Colonic mucosa (tissue), 4 donors: ENCODE results near the gene SAMD4B. TPM values are rescaled to one million over a fixed set of nuclear protein-coding genes. Genes with fewer than 3 reads are reported as not detected.

Experiments used
- DNase-seq: peaks from one replicate; pipeline ENCODE4 v3.0.0-alpha.2; 2020
- H3K27ac ChIP-seq: fragments of 200-600 bp; one replicate; pipeline ENCODE4 v1.8.0; 2021
- H3K27me3 ChIP-seq: fragments of 200-600 bp; one replicate; pipeline ENCODE4 v1.8.0; 2021
- H3K36me3 ChIP-seq: fragments of 200-600 bp; one replicate; pipeline ENCODE4 v1.8.0; 2021
- H3K4me1 ChIP-seq: fragments of 200-600 bp; one replicate; pipeline ENCODE4 v1.8.0; 2021; ENCODE audit warnings: mild to moderate bottlenecking
- H3K4me3 ChIP-seq: fragments of 200-600 bp; one replicate; pipeline ENCODE4 v1.8.0; 2021
- H3K9ac ChIP-seq, 2 donors: one replicate each; pipeline ENCODE4 v1.7.0; 2013; ENCODE audit warnings: control low read depth in 2 of 2, low read depth in 2 of 2, low read length in 2 of 2
- H3K9me3 ChIP-seq: fragments of 200-600 bp; one replicate; pipeline ENCODE4 v1.8.0; 2021
- intact Hi-C: fragments of 100-400 bp; cut with DNase I; formaldehyde crosslinking; loops from one replicate; pipeline ENCODE4 v1.14.1; 2022
- total RNA-seq, 2 donors: library from RNA; stranded (reverse); fragmentation: NEBNext Ultra II Directional in 1 of 2; extraction: Animal tissue kit (Norgen Biotek cat#: 25700) in 1 of 2; gene quantifications; one replicate each; pipeline ENCODE4 v1.2.1, GENCODE V29; 2021
- TF ChIP-seq, protein P1 (sequence below): fragments of 200-600 bp; IDR thresholded peaks from one replicate; pipeline ENCODE4 v1.8.0; 2022; ENCODE audit warnings: antibody characterized with exemption, mild to moderate bottlenecking
- donor health status: healthy.
- donor health status: DM: no; HTN: no; CAD: no.
- donor health status: DM: no; HTN: no; CAD: no.

The SAMD4B gene
- total RNA-seq, 2 donors from 2014 or later = 63.9 to 73.7 TPM

DNA sequence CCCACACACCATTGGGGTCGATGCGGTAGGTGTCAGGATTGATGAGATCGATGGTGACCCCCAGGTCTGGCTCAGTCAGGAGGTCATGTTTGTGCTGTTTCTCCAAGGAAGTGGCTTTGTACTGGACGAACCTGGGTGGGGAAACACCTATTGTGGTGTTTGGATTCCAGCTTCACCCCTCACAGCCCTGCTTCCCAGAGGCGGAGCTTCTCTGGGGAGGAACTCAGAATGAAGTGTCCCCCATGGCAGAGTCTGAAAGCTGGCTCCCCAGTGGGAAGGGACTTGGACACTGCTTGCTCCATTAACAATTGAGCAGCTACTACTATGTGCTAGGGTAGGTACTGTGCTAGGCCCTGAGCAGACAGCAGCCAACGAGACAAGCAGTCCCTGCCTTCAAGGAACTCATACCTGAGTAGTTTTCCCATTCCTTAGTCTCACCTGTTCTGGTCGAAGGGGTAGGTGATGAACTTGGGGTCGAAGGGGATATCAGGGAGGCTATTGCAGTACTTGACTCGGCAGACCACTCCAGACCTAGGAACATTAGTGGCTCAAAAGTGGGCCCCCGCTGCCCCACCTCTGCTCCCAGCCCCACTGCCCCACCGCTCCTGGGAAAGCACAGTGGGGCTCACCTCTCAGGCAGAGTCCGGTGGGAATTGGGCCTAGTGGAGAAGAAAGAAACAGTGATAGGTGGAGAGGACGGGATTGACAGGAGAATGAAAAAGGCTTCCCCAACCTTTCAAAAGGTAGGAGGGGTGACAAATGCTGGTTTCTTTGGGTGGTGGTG, 47.6 kb downstream of the SAMD4B start:
- Histone ChIP-seq H3K9me3 (no peaks in the 10 kb centered on the region), H3K4me1 (peaks cover 9% of the 10 kb centered on the region), H3K36me3 (peaks cover 4% of the 10 kb centered on the region), H3K4me3 (peak overlapping the region; percentile 83), H3K27ac (peak overlapping the region; percentile 81), H3K27me3 (no peaks in the 10 kb centered on the region), H3K9ac (peak overlapping the region; percentile 96 to 99)
- intact Hi-C loops = no loop called here
- no peak for DNase-seq
- TF ChIP-seq, protein P1, sequence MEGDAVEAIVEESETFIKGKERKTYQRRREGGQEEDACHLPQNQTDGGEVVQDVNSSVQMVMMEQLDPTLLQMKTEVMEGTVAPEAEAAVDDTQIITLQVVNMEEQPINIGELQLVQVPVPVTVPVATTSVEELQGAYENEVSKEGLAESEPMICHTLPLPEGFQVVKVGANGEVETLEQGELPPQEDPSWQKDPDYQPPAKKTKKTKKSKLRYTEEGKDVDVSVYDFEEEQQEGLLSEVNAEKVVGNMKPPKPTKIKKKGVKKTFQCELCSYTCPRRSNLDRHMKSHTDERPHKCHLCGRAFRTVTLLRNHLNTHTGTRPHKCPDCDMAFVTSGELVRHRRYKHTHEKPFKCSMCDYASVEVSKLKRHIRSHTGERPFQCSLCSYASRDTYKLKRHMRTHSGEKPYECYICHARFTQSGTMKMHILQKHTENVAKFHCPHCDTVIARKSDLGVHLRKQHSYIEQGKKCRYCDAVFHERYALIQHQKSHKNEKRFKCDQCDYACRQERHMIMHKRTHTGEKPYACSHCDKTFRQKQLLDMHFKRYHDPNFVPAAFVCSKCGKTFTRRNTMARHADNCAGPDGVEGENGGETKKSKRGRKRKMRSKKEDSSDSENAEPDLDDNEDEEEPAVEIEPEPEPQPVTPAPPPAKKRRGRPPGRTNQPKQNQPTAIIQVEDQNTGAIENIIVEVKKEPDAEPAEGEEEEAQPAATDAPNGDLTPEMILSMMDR = no peak

DNA sequence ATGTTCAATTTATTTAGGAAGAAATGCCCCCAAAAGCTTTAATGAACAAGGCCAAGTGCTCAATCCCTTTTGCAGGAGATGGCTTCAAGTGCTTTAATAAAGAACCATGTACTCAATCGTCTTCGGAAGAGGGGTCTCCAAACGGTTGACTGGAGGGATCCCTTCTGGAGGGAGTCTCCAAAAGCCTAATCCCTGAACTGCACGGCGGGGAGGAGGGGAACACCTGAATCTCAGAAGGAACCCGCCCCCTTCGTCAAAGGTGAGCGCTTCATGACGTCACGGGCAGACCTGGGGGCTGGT, 48.2 kb downstream of the SAMD4B start:
- H3K4me1 ChIP-seq = peaks cover 9% of the 10 kb centered on the region
- TF ChIP-seq, protein P1 = no peak

DNA sequence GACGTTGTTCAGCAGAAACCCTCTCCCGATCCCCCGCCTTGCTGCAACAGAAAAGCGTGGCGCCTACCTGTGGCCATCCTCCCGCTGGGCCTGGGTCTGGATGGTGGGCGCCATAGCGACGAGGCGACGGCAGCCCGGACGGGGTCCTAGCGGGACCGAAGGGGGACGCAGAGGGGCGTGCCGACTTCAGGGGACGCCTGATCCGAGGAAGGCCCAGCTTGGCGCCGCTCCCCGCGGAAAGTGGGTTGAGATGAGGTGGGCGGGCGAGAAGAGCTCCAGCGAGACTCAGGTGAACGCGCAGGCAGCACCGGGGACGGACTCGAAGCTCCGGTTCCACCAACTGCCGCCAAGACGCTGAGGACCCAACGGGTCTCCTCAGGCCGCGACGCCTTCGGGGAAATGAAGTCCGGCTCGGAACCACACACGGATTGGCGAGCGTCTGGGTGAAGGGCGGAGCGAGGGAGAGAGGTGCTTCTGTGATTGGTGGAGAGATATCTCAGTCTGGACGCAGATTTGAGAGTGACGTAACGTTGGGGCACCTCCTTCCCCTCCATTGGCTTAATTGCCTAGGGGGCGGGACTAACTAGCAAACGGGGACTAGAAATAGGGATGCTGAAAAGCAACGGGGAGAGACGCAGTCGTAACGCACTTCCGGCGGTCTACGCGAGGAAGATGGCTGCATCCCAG, 48.7 kb downstream of the SAMD4B start, which contains the start of the genes MED29 and PAF1:
TSS of gene MED29 (plus strand) at position 628 of the 687 bp plus-strand sequence. CDS start at position 673, 45 bp downstream.
TSS of gene PAF1 (minus strand) at position 356 of the 687 bp plus-strand sequence. CDS start at position 114, 242 bp downstream.
- peak; percentile 99 for DNase-seq
- Histone ChIP-seq H3K4me3 (peak within 1 kb of the TSS; percentile 83), H3K4me1 (peaks cover 9% of the 10 kb centered on the region), H3K27me3 (no peaks in the 10 kb centered on the region), H3K27ac (peak within 1 kb of the TSS; percentile 81), H3K36me3 (peaks cover 4% of the 10 kb centered on the region), H3K9me3 (no peaks in the 10 kb centered on the region), H3K9ac (peak within 1 kb of the TSS; percentile 96 to 99)
- TF ChIP-seq, protein P1 = no peak
- intact Hi-C loops = no loop called here

More for the DNA sequence above, 48.2 kb downstream of the SAMD4B start:
- Histone ChIP-seq H3K27me3 (no peaks in the 10 kb centered on the region), H3K27ac (peak overlapping the region; percentile 81), H3K36me3 (peaks cover 4% of the 10 kb centered on the region), H3K9me3 (no peaks in the 10 kb centered on the region), H3K9ac (peak overlapping the region; percentile 96 to 99), H3K4me3 (peak overlapping the region; percentile 83)
- intact Hi-C loops = no loop called here
- peak; percentile 77 for DNase-seq

DNA sequence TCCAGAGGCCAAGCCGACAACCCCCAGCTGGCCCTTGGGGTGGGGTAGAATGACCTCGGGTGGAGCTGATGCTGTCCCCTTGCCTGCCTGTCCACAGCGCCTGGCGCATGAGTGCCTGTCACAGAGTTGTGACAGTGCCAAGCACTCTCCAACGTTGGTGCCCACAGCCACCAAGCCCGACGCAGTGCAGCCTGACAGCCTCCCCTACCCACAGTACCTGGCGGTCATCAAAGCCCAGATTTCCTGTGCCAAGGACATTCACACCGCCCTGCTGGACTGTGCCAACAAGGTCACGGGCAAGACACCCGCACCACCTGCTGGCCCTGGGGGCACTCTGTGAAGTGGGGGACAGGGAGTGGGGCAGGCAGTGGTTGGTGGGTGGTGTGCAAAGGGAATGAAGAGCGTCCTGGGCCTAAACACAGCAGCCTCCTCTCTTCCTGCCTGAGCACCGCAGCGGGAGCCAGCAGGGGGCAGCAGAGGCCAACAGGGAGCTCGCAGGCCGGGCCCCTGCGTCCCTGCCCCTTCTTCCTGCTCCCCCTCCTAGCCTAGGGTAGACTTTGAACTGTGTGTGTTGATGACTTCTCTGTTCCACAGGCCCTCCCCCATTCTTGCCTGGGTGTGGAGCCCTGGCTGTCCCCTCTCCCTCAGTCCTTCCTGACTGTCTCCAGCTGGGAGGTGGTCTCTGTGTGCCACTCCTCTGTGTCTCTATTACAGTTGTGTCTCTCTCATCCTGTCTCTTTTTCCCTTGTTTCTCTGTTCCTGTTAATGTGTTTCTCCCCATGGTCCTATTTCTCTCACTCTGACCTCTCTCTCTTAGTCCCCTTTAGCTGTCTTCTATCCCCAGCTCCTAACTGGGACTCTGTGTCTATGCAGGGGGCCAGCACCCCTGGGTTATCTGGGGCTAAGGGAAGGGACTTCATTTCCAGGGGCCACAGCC, 55.4 kb downstream of the SAMD4B start:
- Histone ChIP-seq H3K9me3 (no peaks in the 10 kb centered on the region), H3K4me1 (peaks cover 24% of the 10 kb centered on the region), H3K27me3 (no peaks in the 10 kb centered on the region), H3K9ac (peak overlapping the region; percentile 73 to 95), H3K27ac (peak overlapping the region; percentile 99), H3K4me3 (peak overlapping the region; percentile 10), H3K36me3 (no peaks in the 10 kb centered on the region)
- TF ChIP-seq, protein P1 = peak; percentile 96
- intact Hi-C loops = no loop called here
- DNase-seq = peak; percentile 97
